ENCODE measurements around the gene PIK3C2G. TPM values are rescaled to one million over a fixed set of nuclear protein-coding genes. Genes with fewer than 3 reads are reported as not detected.

PIK3C2G gene
- total RNA-seq, 1 donor, result not detected

DNA sequence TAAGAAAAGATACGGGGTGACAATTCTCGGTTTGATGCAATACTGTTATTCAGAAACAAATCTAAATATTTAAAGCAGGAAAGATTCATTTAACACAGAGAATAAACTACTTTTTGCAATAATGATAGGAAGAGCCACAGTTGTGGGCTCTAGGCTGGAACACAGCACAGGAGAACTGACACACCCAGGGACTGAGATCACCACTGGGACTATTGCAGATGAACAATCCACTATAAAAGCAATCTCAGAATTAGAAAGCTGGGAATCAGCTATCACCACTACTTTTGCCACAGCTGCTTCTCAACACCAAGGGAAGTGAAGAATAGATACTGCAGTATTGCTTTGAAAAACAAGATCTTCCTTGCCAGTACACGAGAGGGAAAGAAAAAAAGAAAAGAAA is 4.1 kb upstream of the PIK3C2G start:
- Histone ChIP-seq H3K79me2 (ENCODE audit: insufficient read depth, low read length) (no peaks in the 10 kb centered on the region), H2AFZ (ENCODE audit: low read length) (no peak overlapping the region), H4K20me1 (ENCODE audit: insufficient read depth, low read length) (no peaks in the 10 kb centered on the region), H3K4me2 (ENCODE audit: insufficient read depth, low read length) (no peak overlapping the region), H3K27me3 (ENCODE audit: insufficient read depth, low read length) (no peaks in the 10 kb centered on the region), H3K4me1 (ENCODE audit: insufficient read depth, low read length) (no peaks in the 10 kb centered on the region), H3K27ac (ENCODE audit: low read depth, low read length) (no peak overlapping the region), H3K36me3 (ENCODE audit: insufficient read depth, low read length) (no peaks in the 10 kb centered on the region), H3K9me3 (ENCODE audit: low read depth, low read length) (no peaks in the 10 kb centered on the region), H3K4me3 (ENCODE audit: insufficient read depth, low read length) (no peak overlapping the region)
- no peak for DNase-seq (ENCODE audit: insufficient read length, low spot score, missing footprints)
- TF ChIP-seq, protein P1, sequence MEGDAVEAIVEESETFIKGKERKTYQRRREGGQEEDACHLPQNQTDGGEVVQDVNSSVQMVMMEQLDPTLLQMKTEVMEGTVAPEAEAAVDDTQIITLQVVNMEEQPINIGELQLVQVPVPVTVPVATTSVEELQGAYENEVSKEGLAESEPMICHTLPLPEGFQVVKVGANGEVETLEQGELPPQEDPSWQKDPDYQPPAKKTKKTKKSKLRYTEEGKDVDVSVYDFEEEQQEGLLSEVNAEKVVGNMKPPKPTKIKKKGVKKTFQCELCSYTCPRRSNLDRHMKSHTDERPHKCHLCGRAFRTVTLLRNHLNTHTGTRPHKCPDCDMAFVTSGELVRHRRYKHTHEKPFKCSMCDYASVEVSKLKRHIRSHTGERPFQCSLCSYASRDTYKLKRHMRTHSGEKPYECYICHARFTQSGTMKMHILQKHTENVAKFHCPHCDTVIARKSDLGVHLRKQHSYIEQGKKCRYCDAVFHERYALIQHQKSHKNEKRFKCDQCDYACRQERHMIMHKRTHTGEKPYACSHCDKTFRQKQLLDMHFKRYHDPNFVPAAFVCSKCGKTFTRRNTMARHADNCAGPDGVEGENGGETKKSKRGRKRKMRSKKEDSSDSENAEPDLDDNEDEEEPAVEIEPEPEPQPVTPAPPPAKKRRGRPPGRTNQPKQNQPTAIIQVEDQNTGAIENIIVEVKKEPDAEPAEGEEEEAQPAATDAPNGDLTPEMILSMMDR (IDR thresholded peaks at IDR 0.05; ENCODE audit: extremely low read depth, low read depth, low read length), result no peak

DNA sequence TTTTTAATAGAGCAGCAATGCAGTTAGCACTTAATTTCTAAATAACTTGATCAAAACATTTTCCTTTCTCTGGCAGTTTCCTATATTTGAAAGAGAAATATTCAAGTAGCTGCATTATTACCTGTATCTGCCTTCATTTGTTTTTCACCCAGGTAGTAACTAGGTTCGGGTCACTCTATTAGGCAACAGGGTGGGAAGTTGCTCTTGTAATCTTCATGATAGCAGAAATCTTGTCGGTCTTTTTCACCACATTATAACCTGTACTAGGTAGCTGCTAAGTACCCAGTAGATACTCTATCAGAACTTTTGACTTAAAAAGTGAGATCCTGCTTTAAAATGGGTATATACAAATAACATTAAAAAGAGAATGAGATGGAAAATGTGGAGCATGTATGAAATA is 2.4 kb upstream of the PIK3C2G start:
- H3K4me2 ChIP-seq (ENCODE audit: insufficient read depth, low read length), result no peak overlapping the region
- TF ChIP-seq, protein P1 (IDR thresholded peaks at IDR 0.05; ENCODE audit: extremely low read depth, low read depth, low read length), result no peak
- H3K9me3 ChIP-seq (ENCODE audit: low read depth, low read length), result no peaks in the 10 kb centered on the region
- H3K79me2 ChIP-seq (ENCODE audit: insufficient read depth, low read length), result no peaks in the 10 kb centered on the region
- H3K36me3 ChIP-seq (ENCODE audit: insufficient read depth, low read length), result no peaks in the 10 kb centered on the region
- H3K4me3 ChIP-seq (ENCODE audit: insufficient read depth, low read length), result no peak overlapping the region
- no peak overlapping the region for H3K27ac ChIP-seq (ENCODE audit: low read depth, low read length)
- H2AFZ ChIP-seq (ENCODE audit: low read length), result no peak overlapping the region
- H3K4me1 ChIP-seq (ENCODE audit: insufficient read depth, low read length), result no peaks in the 10 kb centered on the region
- DNase-seq (ENCODE audit: insufficient read length, low spot score, missing footprints), result no peak
- no peaks in the 10 kb centered on the region for H3K27me3 ChIP-seq (ENCODE audit: insufficient read depth, low read length)
- no peaks in the 10 kb centered on the region for H4K20me1 ChIP-seq (ENCODE audit: insufficient read depth, low read length)

DNA sequence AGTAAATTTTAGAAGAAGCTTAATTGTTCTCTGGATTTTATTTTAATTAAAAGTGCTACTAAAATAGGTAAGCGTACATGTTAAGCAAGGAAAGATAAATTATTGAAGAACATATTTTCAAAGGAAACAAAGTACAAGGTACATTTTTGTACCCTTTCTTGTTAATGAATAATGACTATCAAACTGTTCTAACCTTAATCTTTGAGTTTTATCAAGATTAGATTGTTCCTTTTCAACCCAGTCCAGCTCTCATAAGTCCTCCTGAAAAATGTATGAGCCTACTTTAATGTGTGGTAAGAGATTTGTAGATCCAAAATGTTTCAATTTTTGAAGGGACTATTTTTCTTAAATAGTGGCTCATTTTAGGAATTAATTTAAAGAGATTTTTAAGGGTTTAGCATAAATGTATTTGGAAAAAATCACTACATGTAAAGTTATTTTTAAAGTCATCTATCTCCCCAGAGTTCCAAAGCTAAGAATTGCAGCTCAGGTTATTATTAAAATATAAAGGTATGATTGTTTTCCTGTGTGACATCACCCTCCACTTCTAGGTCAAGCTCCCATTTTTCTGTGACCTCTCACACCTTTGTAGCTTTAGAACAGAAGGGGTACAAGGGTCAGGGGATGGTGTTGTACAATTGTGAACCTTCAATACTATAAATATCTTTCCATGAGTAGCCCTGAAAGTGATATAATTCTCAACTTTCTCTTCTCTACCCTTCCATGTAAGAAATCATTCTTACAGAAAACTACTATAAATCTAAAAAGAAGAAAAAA is 1.2 kb upstream of the PIK3C2G start:
- Histone ChIP-seq H3K4me1 (ENCODE audit: insufficient read depth, low read length) (no peaks in the 10 kb centered on the region), H3K27me3 (ENCODE audit: insufficient read depth, low read length) (no peaks in the 10 kb centered on the region), H3K79me2 (ENCODE audit: insufficient read depth, low read length) (no peaks in the 10 kb centered on the region), H3K27ac (ENCODE audit: low read depth, low read length) (no peak overlapping the region), H3K36me3 (ENCODE audit: insufficient read depth, low read length) (no peaks in the 10 kb centered on the region), H3K9me3 (ENCODE audit: low read depth, low read length) (no peaks in the 10 kb centered on the region), H4K20me1 (ENCODE audit: insufficient read depth, low read length) (no peaks in the 10 kb centered on the region), H3K4me2 (ENCODE audit: insufficient read depth, low read length) (no peak overlapping the region), H2AFZ (ENCODE audit: low read length) (no peak overlapping the region), H3K4me3 (ENCODE audit: insufficient read depth, low read length) (no peak overlapping the region)
- TF ChIP-seq, protein P1 (IDR thresholded peaks at IDR 0.05; ENCODE audit: extremely low read depth, low read depth, low read length), result no peak
- no peak for DNase-seq (ENCODE audit: insufficient read length, low spot score, missing footprints)

DNA sequence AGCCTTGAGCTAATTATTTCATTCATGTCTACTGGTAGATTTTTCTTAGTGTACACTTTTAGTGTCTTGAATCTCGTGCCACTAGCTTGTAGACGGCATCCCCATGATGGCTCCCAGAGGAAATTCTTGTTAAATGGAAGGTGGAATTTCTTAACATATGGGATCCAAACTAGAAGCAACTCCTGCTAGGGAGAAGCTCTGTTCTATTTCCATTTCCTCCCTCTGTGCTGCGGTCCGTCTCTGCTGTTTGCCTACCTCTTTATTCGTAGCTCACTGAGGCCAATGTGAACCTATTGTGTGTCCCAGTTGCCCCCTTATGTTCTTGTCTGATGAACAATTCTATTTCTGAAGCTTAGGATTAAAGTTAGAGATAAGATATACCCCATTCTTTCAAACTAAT is 588 bp downstream of the PIK3C2G start:
- TF ChIP-seq, protein P1 (IDR thresholded peaks at IDR 0.05; ENCODE audit: extremely low read depth, low read depth, low read length), result no peak
- Histone ChIP-seq H2AFZ (ENCODE audit: low read length) (no peak overlapping the region), H3K4me3 (ENCODE audit: insufficient read depth, low read length) (no peak overlapping the region), H4K20me1 (ENCODE audit: insufficient read depth, low read length) (no peaks in the 10 kb centered on the region), H3K27me3 (ENCODE audit: insufficient read depth, low read length) (no peaks in the 10 kb centered on the region), H3K9me3 (ENCODE audit: low read depth, low read length) (no peaks in the 10 kb centered on the region), H3K4me2 (ENCODE audit: insufficient read depth, low read length) (no peak overlapping the region), H3K79me2 (ENCODE audit: insufficient read depth, low read length) (no peaks in the 10 kb centered on the region), H3K27ac (ENCODE audit: low read depth, low read length) (no peak overlapping the region), H3K36me3 (ENCODE audit: insufficient read depth, low read length) (no peaks in the 10 kb centered on the region), H3K4me1 (ENCODE audit: insufficient read depth, low read length) (no peaks in the 10 kb centered on the region)
- no peak for DNase-seq (ENCODE audit: insufficient read length, low spot score, missing footprints)
